Measurements from ENCODE around the gene FAM222B. TPM values are rescaled to one million over a fixed set of nuclear protein-coding genes. Genes with fewer than 3 reads are reported as not detected.
A peak's percentile ranks its signal among the peaks of the same experiment; 100 is the strongest.

FAM222B gene
- total and polyA plus RNA-seq, 9 of the 15 experiments (the other 6 are each of a cell fraction or from before 2014, with no cell fraction given): 4.0 to 34.6 (median 7.5) TPM

- TF ChIP-seq CHD1 (IDR thresholded peaks at IDR 0.05; ENCODE audit: low read length): no peak
- no peak for TF ChIP-seq SNIP1 (IDR thresholded peaks at IDR 0.05; ENCODE audit: low read depth)
- TF ChIP-seq, protein P1, sequence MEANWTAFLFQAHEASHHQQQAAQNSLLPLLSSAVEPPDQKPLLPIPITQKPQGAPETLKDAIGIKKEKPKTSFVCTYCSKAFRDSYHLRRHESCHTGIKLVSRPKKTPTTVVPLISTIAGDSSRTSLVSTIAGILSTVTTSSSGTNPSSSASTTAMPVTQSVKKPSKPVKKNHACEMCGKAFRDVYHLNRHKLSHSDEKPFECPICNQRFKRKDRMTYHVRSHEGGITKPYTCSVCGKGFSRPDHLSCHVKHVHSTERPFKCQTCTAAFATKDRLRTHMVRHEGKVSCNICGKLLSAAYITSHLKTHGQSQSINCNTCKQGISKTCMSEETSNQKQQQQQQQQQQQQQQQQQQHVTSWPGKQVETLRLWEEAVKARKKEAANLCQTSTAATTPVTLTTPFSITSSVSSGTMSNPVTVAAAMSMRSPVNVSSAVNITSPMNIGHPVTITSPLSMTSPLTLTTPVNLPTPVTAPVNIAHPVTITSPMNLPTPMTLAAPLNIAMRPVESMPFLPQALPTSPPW (CRISPR knock-in tag; IDR thresholded peaks at IDR 0.05): peak; percentile 81
- no peak for TF ChIP-seq ATF3 (IDR thresholded peaks at IDR 0.05)
- peak; percentile 84 for TF ChIP-seq ATF3 (CRISPR knock-in tag; conservative IDR thresholded peaks at IDR 0.05)
- no peak for TF ChIP-seq ZNF184 (CRISPR knock-in tag; IDR thresholded peaks at IDR 0.05)
- no peak for TF ChIP-seq ZNF699 (CRISPR knock-in tag; IDR thresholded peaks at IDR 0.05; ENCODE audit: insufficient replicate concordance)
- TF ChIP-seq ATF7 (IDR thresholded peaks at IDR 0.05): 0 out of 2 replicates have a peak, but pooled peaks have one; percentile 77
- peak; percentile 81 for TF ChIP-seq MTA3 (IDR thresholded peaks at IDR 0.05; ENCODE audit: borderline replicate concordance)
- no peak for TF ChIP-seq HMG20A (CRISPR knock-in tag; conservative IDR thresholded peaks at IDR 0.05)
- TF ChIP-seq, protein P2, sequence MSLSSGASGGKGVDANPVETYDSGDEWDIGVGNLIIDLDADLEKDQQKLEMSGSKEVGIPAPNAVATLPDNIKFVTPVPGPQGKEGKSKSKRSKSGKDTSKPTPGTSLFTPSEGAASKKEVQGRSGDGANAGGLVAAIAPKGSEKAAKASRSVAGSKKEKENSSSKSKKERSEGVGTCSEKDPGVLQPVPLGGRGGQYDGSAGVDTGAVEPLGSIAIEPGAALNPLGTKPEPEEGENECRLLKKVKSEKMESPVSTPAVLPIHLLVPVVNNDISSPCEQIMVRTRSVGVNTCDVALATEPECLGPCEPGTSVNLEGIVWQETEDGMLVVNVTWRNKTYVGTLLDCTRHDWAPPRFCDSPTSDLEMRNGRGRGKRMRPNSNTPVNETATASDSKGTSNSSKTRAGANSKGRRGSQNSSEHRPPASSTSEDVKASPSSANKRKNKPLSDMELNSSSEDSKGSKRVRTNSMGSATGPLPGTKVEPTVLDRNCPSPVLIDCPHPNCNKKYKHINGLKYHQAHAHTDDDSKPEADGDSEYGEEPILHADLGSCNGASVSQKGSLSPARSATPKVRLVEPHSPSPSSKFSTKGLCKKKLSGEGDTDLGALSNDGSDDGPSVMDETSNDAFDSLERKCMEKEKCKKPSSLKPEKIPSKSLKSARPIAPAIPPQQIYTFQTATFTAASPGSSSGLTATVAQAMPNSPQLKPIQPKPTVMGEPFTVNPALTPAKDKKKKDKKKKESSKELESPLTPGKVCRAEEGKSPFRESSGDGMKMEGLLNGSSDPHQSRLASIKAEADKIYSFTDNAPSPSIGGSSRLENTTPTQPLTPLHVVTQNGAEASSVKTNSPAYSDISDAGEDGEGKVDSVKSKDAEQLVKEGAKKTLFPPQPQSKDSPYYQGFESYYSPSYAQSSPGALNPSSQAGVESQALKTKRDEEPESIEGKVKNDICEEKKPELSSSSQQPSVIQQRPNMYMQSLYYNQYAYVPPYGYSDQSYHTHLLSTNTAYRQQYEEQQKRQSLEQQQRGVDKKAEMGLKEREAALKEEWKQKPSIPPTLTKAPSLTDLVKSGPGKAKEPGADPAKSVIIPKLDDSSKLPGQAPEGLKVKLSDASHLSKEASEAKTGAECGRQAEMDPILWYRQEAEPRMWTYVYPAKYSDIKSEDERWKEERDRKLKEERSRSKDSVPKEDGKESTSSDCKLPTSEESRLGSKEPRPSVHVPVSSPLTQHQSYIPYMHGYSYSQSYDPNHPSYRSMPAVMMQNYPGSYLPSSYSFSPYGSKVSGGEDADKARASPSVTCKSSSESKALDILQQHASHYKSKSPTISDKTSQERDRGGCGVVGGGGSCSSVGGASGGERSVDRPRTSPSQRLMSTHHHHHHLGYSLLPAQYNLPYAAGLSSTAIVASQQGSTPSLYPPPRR (CRISPR knock-in tag; IDR thresholded peaks at IDR 0.05; ENCODE audit: borderline replicate concordance): no peak
- TF ChIP-seq ASH1L (IDR thresholded peaks at IDR 0.05; ENCODE audit: borderline replicate concordance, low read depth, partially characterized antibody): no peak
- TF ChIP-seq ZNF232 (CRISPR knock-in tag; IDR thresholded peaks at IDR 0.05): no peak
- no peak for TF ChIP-seq ZNF24 (IDR thresholded peaks at IDR 0.05)
- TF ChIP-seq HDAC2 (IDR thresholded peaks at IDR 0.05): no peak
- TF ChIP-seq KDM5B (IDR thresholded peaks at IDR 0.05; ENCODE audit: insufficient replicate concordance, low read depth, low read length): no peak
- TF ChIP-seq EGR1 (conservative IDR thresholded peaks at IDR 0.05): no peak
- TF ChIP-seq PTRF (tag; IDR thresholded peaks at IDR 0.05): no peak
- TF ChIP-seq HNRNPUL1 (IDR thresholded peaks at IDR 0.05; ENCODE audit: low read length): no peak
- TF ChIP-seq SREBF1 (IDR thresholded peaks at IDR 0.05; ENCODE audit: borderline replicate concordance, low read depth, low read length): no peak
- TF ChIP-seq RNF2 (IDR thresholded peaks at IDR 0.05): peak; percentile 61; the same call in 1 of the 2 replicates
- no peak for TF ChIP-seq ZNF764 (CRISPR knock-in tag; IDR thresholded peaks at IDR 0.05; ENCODE audit: low read depth)
- TF ChIP-seq RHOXF2B (CRISPR knock-in tag; conservative IDR thresholded peaks at IDR 0.05): no peak
Observed at GRCh38 chr17:28750178-28751047, 92.2 kb downstream of the FAM222B start (continued).

Measured in K562 (cell line).